Neutrophil (primary cell): ENCODE results near the gene GPC6.

Source experiments
- H3K27ac ChIP-seq: fragments of 200-600 bp; sonication (generic); 2 replicates; pipeline ENCODE4 v1.5.1; 2016; ENCODE audit warnings: mild to moderate bottlenecking, moderate library complexity
- H3K27me3 ChIP-seq: fragments of 200-600 bp; sonication (generic); 2 replicates; pipeline ENCODE4 v1.6.0; 2016; ENCODE audit warnings: mild to moderate bottlenecking
- H3K36me3 ChIP-seq: fragments of 200-600 bp; sonication (generic); 2 replicates; pipeline ENCODE4 v1.5.1; 2017
- H3K4me1 ChIP-seq, 2 experiments: fragments of 200-600 bp in 1 of 2; sonication (generic) in 1 of 2; 1 replicate in 1 of 2; 2 replicates in 1 of 2; pipeline versions ENCODE4 v1.5.1 to v1.6.1; 2013 to 2016; ENCODE audit warnings: low read depth in 1 of 2, low read length in 1 of 2, mild to moderate bottlenecking in 1 of 2, moderate library complexity in 1 of 2; ENCODE audit not compliant: control insufficient read depth in 1 of 2, insufficient read depth in 1 of 2
- H3K4me3 ChIP-seq, 2 experiments: fragments of 200-600 bp in 1 of 2; sonication (generic) in 1 of 2; 1 replicate in 1 of 2; 2 replicates in 1 of 2; pipeline ENCODE4 v1.5.1; 2013 to 2016; ENCODE audit warnings: low read depth in 1 of 2, low read length in 1 of 2, mild to moderate bottlenecking in 1 of 2, moderate library complexity in 1 of 2
- H3K9me3 ChIP-seq: fragments of 200-600 bp; sonication (generic); 2 replicates; pipeline ENCODE4 v1.5.1; 2016
- TF ChIP-seq, protein P1 (sequence below): fragments of 200-600 bp; sonication (generic); IDR thresholded peaks from 2 replicates; pipeline ENCODE4 v1.5.1; 2016; ENCODE audit warnings: antibody characterized with exemption

The GPC6 gene

GRCh38 chr13:93996481-93996880, 769.9 kb downstream of the GPC6 start:
- H3K4me1 ChIP-seq: no peaks in the 10 kb centered on the region
- H3K36me3 ChIP-seq: no peaks in the 10 kb centered on the region
- no peaks in the 10 kb centered on the region for H3K27me3 ChIP-seq
- H3K9me3 ChIP-seq: no peaks in the 10 kb centered on the region
- H3K27ac ChIP-seq: no peak overlapping the region
- TF ChIP-seq, protein P1, sequence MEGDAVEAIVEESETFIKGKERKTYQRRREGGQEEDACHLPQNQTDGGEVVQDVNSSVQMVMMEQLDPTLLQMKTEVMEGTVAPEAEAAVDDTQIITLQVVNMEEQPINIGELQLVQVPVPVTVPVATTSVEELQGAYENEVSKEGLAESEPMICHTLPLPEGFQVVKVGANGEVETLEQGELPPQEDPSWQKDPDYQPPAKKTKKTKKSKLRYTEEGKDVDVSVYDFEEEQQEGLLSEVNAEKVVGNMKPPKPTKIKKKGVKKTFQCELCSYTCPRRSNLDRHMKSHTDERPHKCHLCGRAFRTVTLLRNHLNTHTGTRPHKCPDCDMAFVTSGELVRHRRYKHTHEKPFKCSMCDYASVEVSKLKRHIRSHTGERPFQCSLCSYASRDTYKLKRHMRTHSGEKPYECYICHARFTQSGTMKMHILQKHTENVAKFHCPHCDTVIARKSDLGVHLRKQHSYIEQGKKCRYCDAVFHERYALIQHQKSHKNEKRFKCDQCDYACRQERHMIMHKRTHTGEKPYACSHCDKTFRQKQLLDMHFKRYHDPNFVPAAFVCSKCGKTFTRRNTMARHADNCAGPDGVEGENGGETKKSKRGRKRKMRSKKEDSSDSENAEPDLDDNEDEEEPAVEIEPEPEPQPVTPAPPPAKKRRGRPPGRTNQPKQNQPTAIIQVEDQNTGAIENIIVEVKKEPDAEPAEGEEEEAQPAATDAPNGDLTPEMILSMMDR: no peak
- no peak overlapping the region for H3K4me3 ChIP-seq

DNA sequence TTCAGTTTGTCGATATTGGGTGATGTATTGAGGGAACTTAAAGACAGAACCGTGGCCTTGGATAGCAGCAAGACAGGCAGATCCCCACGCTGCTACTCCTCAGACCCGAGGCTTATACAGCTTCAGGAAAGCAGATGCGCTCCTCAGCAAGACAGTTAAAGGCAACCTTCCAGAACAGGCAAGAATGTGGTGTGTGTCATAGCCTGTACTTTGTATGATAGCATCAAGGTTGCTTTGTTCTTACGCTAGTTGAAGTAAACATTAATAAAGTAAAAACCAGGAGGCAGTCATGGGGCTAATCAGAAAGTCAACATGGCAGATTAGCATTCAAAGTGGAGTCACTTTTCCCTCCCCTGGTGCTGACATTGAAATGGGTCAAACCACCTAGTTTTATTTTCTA, 779.7 kb downstream of the GPC6 start:
- H3K4me1 ChIP-seq: no peaks in the 10 kb centered on the region
- H3K36me3 ChIP-seq: no peaks in the 10 kb centered on the region
- H3K9me3 ChIP-seq: no peaks in the 10 kb centered on the region
- H3K4me3 ChIP-seq: no peak overlapping the region
- TF ChIP-seq, protein P1: no peak
- no peak overlapping the region for H3K27ac ChIP-seq
- no peaks in the 10 kb centered on the region for H3K27me3 ChIP-seq

- TF ChIP-seq, protein P1: no peak
- H3K4me3 ChIP-seq: no peak overlapping the region
- H3K9me3 ChIP-seq: no peaks in the 10 kb centered on the region
- H3K36me3 ChIP-seq: no peaks in the 10 kb centered on the region
- no peak overlapping the region for H3K27ac ChIP-seq
- H3K4me1 ChIP-seq: no peaks in the 10 kb centered on the region
- H3K27me3 ChIP-seq: no peaks in the 10 kb centered on the region
These were observed 780.5 kb downstream of the GPC6 start for GRCh38 chr13:94007072-94007471.

DNA sequence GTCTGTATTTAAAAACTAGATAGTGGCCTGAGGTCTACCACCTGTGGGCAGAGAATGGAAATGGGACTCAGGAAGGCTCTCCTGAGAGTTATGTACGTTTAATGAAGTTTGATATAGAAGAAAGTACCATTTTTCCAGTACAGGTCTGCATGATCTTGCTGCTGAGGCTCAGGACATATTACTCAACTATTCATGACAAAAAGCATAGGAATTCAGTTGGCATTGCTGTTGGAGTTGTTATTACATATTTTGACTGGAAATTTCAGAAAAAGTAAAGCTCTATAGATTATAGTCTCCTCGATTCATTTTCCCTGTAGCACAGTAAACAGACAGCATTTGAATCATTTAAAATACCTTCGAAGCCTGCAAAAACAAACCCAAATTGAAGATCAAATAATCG, 783.1 kb downstream of the GPC6 start:
- H3K27ac ChIP-seq: no peak overlapping the region
- H3K4me3 ChIP-seq: no peak overlapping the region
- TF ChIP-seq, protein P1: no peak
- no peaks in the 10 kb centered on the region for H3K27me3 ChIP-seq
- H3K36me3 ChIP-seq: no peaks in the 10 kb centered on the region
- H3K9me3 ChIP-seq: no peaks in the 10 kb centered on the region
- no peaks in the 10 kb centered on the region for H3K4me1 ChIP-seq

DNA sequence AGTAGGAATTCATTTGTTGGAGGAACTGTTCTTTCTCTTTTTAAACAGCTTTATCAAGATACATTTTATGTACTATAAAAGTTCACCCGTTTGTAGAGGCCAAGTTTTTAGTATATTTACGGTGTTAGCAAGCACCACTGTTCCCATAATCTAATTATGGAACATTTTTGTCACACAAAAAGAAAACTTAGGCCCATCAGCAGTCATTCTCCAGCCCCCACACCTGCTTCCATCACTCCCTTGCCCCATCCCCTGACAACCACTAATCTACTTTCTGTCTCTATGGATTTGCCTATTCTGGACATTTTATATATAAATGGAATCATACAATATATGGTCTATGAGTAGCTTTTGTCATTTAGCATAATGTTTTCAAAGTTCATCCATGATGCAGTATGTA, 787.9 kb downstream of the GPC6 start:
- H3K27me3 ChIP-seq: no peaks in the 10 kb centered on the region
- H3K4me3 ChIP-seq: no peak overlapping the region
- TF ChIP-seq, protein P1: no peak
- no peaks in the 10 kb centered on the region for H3K9me3 ChIP-seq
- no peak overlapping the region for H3K27ac ChIP-seq
- no peaks in the 10 kb centered on the region for H3K36me3 ChIP-seq
- H3K4me1 ChIP-seq: no peaks in the 10 kb centered on the region

GRCh38 chr13:94020426-94020825, 793.8 kb downstream of the GPC6 start:
- H3K4me3 ChIP-seq: no peak overlapping the region
- TF ChIP-seq, protein P1: no peak
- no peaks in the 10 kb centered on the region for H3K36me3 ChIP-seq
- no peak overlapping the region for H3K27ac ChIP-seq
- no peaks in the 10 kb centered on the region for H3K9me3 ChIP-seq
- H3K27me3 ChIP-seq: no peaks in the 10 kb centered on the region
- H3K4me1 ChIP-seq: no peaks in the 10 kb centered on the region
